ENCODE data around the gene AMMECR1.
"Not testable (repeated sequence)": the region's sequence is repeated elsewhere in the genome, so short reads cannot be mapped to it uniquely, and the experiment has no call there.

AMMECR1 gene

GRCh38 chrX:110317820-110318663, at the start of gene AMMECR1:
AMMECR1 (minus strand) TSS chrX:110318085; CDS start chrX:110318071, 14 bp downstream.
- peak; percentile 87 for DNase-seq

GRCh38 chrX:110363244-110363643, 45.4 kb upstream of the AMMECR1 start:
- DNase-seq, result no peak

- DNase-seq, result no peak
Observed at GRCh38 chrX:110359273-110359672, 41.4 kb upstream of the AMMECR1 start.

- no peak for DNase-seq
Observed at GRCh38 chrX:110358548-110358947, 40.7 kb upstream of the AMMECR1 start, which contains the start of gene RTL9. RTL9 (plus strand) TSS chrX:110358848; CDS start chrX:110450618, 91,770 bp downstream.

GRCh38 chrX:110346681-110347080, 28.8 kb upstream of the AMMECR1 start:
- peak; percentile 12 for DNase-seq

GRCh38 chrX:110341189-110342035, 23.5 kb upstream of the AMMECR1 start:
- no peak for DNase-seq

- no peak for DNase-seq
Observed at GRCh38 chrX:110338935-110339334, 21.1 kb upstream of the AMMECR1 start.

- not testable (repeated sequence) for DNase-seq
Observed at GRCh38 chrX:110333458-110333857, 15.6 kb upstream of the AMMECR1 start.

- no peak for DNase-seq
Observed at GRCh38 chrX:110331444-110332030, 13.7 kb upstream of the AMMECR1 start.

GRCh38 chrX:110328613-110329012, 10.7 kb upstream of the AMMECR1 start:
- DNase-seq, result not testable (repeated sequence)

GRCh38 chrX:110327336-110327735, 9.5 kb upstream of the AMMECR1 start:
- no peak for DNase-seq

- DNase-seq, result no peak
Observed at GRCh38 chrX:110326712-110327111, 8.8 kb upstream of the AMMECR1 start.

- DNase-seq, result no peak
Observed at GRCh38 chrX:110322603-110323002, 4.7 kb upstream of the AMMECR1 start.

- no peak for DNase-seq
Observed at GRCh38 chrX:110321670-110322069, 3.8 kb upstream of the AMMECR1 start.

GRCh38 chrX:110321081-110321480, 3.2 kb upstream of the AMMECR1 start:
- DNase-seq, result no peak

- no peak for DNase-seq
Observed at GRCh38 chrX:110320381-110320987, 2.6 kb upstream of the AMMECR1 start.

- DNase-seq, result no peak
Observed at GRCh38 chrX:110318664-110318968, 731 bp upstream of the AMMECR1 start.

- peak; percentile 32 for DNase-seq
Observed at GRCh38 chrX:110317061-110317819, 645 bp downstream of the AMMECR1 start.

GRCh38 chrX:110316351-110317060, 1.4 kb downstream of the AMMECR1 start:
- DNase-seq, result no peak

- no peak for DNase-seq
Observed at GRCh38 chrX:110315551-110315950, 2.3 kb downstream of the AMMECR1 start.

- no peak for DNase-seq
Observed at GRCh38 chrX:110311437-110312230, 6.3 kb downstream of the AMMECR1 start.
